ENCODE measurements around the gene ARFGEF3. TPM values are rescaled to one million over a fixed set of nuclear protein-coding genes. Genes with fewer than 3 reads are reported as not detected.

Gene ARFGEF3
- total RNA-seq, 4 donors from 2014 or later = 1.2 to 3.3 (median 2.2) TPM

DNA sequence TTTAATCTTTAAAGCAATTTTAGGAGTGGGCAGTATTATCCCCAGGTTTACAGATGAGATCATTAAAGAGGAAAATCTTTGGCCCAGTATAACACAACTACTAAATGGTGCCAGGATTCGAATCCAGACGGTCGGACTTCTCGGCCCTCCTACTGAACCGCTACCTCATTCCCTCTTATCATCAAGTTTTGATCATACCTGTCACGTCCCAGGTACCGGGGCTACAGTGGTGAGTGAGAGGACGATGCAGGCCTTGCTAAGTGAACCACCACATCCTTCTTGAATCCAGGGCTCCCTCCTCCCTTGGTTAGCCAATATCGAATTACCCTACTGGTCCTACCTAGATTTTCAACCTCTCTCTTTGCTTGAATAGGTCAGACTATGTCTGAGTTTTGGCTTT is 134.6 kb downstream of the ARFGEF3 start:
- WGBS = 94% methylated on average over 9 of the region's 9 CpGs
- H3K36me3 ChIP-seq = peaks cover 0 to 7% (median 0%) of the 10 kb centered on the region in 4 donors
- TF ChIP-seq, protein P1, sequence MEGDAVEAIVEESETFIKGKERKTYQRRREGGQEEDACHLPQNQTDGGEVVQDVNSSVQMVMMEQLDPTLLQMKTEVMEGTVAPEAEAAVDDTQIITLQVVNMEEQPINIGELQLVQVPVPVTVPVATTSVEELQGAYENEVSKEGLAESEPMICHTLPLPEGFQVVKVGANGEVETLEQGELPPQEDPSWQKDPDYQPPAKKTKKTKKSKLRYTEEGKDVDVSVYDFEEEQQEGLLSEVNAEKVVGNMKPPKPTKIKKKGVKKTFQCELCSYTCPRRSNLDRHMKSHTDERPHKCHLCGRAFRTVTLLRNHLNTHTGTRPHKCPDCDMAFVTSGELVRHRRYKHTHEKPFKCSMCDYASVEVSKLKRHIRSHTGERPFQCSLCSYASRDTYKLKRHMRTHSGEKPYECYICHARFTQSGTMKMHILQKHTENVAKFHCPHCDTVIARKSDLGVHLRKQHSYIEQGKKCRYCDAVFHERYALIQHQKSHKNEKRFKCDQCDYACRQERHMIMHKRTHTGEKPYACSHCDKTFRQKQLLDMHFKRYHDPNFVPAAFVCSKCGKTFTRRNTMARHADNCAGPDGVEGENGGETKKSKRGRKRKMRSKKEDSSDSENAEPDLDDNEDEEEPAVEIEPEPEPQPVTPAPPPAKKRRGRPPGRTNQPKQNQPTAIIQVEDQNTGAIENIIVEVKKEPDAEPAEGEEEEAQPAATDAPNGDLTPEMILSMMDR (IDR thresholded peaks at IDR 0.05) = no peak
- TF ChIP-seq EP300 (IDR thresholded peaks at IDR 0.05) (no peak), POLR2AphosphoS5 (IDR thresholded peaks at IDR 0.05) (no peak), POLR2A (IDR thresholded peaks at IDR 0.05; ENCODE audit: low read depth) (no peak)
- no peaks in the 10 kb centered on the region for H3K4me1 ChIP-seq
- peak; percentile 70 for DNase-seq (ENCODE audit: extremely low spot score)
- no peak overlapping the region for H3K4me3 ChIP-seq
- H3K27ac ChIP-seq (replicated peaks in 1 of 4) = no peak overlapping the region
- H3K27me3 ChIP-seq = no peaks in the 10 kb centered on the region
- no peaks in the 10 kb centered on the region for H3K9me3 ChIP-seq
- intact Hi-C loops (cut with DNase I) = no loop called here

DNA sequence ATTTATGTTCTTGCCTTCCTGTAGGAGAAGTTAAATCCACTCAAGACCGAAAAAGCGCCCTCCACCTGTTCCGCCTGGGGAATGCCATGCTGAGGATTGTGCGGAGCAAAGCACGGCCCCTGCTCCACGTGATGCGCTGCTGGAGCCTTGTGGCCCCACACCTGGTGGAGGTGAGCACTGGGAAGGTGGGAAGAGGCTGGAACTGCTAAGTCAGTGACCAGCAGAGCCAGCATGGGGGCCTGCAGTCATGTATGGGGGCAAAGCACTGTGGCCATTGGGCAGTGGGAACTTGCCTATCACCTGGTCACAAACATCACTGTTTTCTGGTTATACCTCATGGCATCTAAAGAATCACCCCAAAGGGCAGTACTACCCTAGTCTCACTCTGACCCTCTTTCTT is 135.0 kb downstream of the ARFGEF3 start:
- Histone ChIP-seq H3K36me3 (peaks cover 0 to 7% (median 0%) of the 10 kb centered on the region in 4 donors), H3K4me3 (no peak overlapping the region), H3K27me3 (no peaks in the 10 kb centered on the region), H3K27ac (replicated peaks in 1 of 4) (no peak overlapping the region), H3K4me1 (no peaks in the 10 kb centered on the region), H3K9me3 (no peaks in the 10 kb centered on the region)
- WGBS = 99% methylated on average over 7 of the region's 7 CpGs
- intact Hi-C loops (cut with DNase I) = no loop called here
- DNase-seq (ENCODE audit: extremely low spot score) = peak; percentile 74
- TF ChIP-seq POLR2A (IDR thresholded peaks at IDR 0.05; ENCODE audit: low read depth) (no peak), EP300 (IDR thresholded peaks at IDR 0.05) (no peak)
- TF ChIP-seq, protein P1 (IDR thresholded peaks at IDR 0.05) = no peak

DNA sequence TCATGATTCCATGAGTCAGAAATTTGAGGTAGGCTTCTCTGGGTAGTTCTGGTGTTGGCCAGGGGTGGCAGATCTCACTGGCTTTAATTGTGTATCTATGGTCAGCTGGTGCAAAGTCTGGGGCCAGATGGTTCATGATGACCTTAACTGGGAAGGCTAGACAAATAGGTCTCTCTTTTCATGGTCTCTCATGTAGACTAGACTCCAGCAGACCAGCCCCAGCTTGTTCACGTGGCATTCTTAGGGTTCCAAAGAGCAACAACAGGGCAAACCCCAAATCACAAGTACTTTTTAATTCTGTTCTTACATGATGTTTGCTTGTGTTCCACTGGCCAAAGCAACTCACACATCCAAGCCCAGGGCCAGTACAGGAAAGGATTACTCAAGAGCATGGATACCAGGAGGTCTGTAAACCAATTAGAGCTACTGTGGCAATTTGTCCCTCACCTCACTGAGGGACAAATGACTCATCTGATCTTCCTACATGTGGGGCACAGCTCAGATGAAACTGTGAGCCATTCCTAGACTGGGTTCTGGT is 136.1 kb downstream of the ARFGEF3 start:
- Histone ChIP-seq H3K36me3 (peaks cover 0 to 7% (median 0%) of the 10 kb centered on the region in 4 donors), H3K9me3 (no peaks in the 10 kb centered on the region), H3K4me3 (no peak overlapping the region), H3K27me3 (no peaks in the 10 kb centered on the region), H3K27ac (replicated peaks in 1 of 4) (no peak overlapping the region), H3K4me1 (no peaks in the 10 kb centered on the region)
- TF ChIP-seq, protein P1 (IDR thresholded peaks at IDR 0.05) = no peak
- TF ChIP-seq POLR2A (IDR thresholded peaks at IDR 0.05; ENCODE audit: low read depth) (no peak), POLR2AphosphoS5 (IDR thresholded peaks at IDR 0.05) (no peak), EP300 (IDR thresholded peaks at IDR 0.05) (no peak)
- DNase-seq (ENCODE audit: extremely low spot score) = peak; percentile 45
- intact Hi-C loops (cut with DNase I) = no loop called here
- 67% methylated on average over 1 of the region's 1 CpG for WGBS

DNA sequence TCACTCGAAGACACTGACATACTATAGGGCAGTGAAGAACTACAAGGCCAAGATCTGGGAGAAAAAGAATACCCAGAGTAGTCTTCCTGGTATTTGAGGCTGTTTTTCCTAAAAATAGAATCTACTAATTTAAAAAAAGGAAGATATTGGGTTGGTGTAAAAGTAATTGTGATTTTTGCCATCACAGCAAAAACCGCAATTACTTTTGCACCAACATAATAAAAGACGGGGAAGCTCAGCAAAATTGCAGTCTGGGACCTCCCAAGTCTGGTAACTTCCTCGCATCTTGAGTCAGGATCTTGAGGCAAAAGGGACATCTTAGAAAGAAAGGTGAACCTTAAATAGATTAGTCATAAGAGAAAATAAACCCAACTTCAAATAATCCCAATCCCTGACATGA is 138.7 kb downstream of the ARFGEF3 start:
- 91% methylated on average over 4 of the region's 4 CpGs for WGBS
- no peak for TF ChIP-seq POLR2AphosphoS5 (IDR thresholded peaks at IDR 0.05)
- TF ChIP-seq POLR2A (IDR thresholded peaks at IDR 0.05; ENCODE audit: low read depth) = no peak
- TF ChIP-seq, protein P1 (IDR thresholded peaks at IDR 0.05) = no peak
- TF ChIP-seq EP300 (IDR thresholded peaks at IDR 0.05) = no peak
- Histone ChIP-seq H3K9me3 (no peaks in the 10 kb centered on the region), H3K4me3 (no peak overlapping the region), H3K27ac (replicated peaks in 1 of 4) (no peak overlapping the region), H3K27me3 (no peaks in the 10 kb centered on the region), H3K4me1 (no peaks in the 10 kb centered on the region), H3K36me3 (peaks cover 0 to 7% (median 0%) of the 10 kb centered on the region in 4 donors)
- peak; percentile 8 for DNase-seq (ENCODE audit: extremely low spot score)
- intact Hi-C loops (cut with DNase I) = no loop called here

DNA sequence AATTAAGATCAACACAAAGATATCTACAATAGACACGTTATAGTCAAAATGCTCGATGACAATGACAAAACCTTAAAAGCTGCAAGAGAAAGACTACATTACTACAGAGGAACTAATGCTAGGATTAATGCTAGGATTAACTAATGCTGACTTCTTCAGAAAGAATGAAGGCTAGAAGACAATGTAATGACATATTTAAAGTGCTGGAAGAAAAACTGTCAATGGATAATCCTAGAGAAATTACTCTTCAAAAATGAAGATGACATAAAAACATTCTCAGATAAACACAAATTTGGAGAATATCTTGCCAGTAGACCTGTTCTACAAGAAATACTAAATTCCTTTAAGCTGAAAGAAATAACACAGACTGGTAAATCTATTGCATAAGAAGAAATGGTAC is 140.8 kb downstream of the ARFGEF3 start:
- peaks cover 0 to 7% (median 0%) of the 10 kb centered on the region in 4 donors for H3K36me3 ChIP-seq
- no peaks in the 10 kb centered on the region for H3K27me3 ChIP-seq
- H3K9me3 ChIP-seq = no peaks in the 10 kb centered on the region
- H3K4me3 ChIP-seq = no peak overlapping the region
- H3K4me1 ChIP-seq = peaks cover 0 to under 1% (median 0%) of the 10 kb centered on the region in 4 donors
- intact Hi-C loops (cut with DNase I) = no loop called here
- no peak for DNase-seq (ENCODE audit: extremely low spot score)
- TF ChIP-seq POLR2AphosphoS5 (IDR thresholded peaks at IDR 0.05) (no peak), POLR2A (IDR thresholded peaks at IDR 0.05; ENCODE audit: low read depth) (no peak), EP300 (IDR thresholded peaks at IDR 0.05) (no peak)
- TF ChIP-seq, protein P1 (IDR thresholded peaks at IDR 0.05) = no peak
- H3K27ac ChIP-seq (replicated peaks in 1 of 4) = no peak overlapping the region
- WGBS = 92% methylated on average over 2 of the region's 2 CpGs
